ENCODE measurements around the gene LIN7A. TPM values are rescaled to one million over a fixed set of nuclear protein-coding genes. Genes with fewer than 3 reads are reported as not detected.
A peak's percentile ranks its signal among the peaks of the same experiment; 100 is the strongest.
"Not testable (repeated sequence)": the region's sequence is repeated elsewhere in the genome, so short reads cannot be mapped to it uniquely, and the experiment has no call there.

LIN7A gene
- total RNA-seq, 1 donor from 2014 or later, result 0.51 TPM

DNA sequence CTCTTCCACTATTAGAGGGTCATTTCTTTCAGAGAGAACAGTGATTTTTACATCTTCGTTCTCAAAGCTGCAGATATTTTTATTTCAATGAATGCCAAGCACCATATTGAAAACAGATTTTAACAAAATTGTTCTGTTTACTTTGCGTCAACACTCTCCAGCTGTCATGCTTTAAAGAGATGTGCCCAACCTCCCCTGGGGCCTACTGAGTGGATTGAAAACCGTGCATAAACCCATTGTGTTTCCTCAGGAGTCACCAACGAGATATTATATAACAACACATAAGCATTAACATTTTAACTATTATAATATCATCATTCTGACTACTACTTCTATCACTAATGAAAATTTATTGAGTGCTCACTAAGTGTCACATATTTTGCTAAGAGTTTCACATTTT lies 139.5 kb downstream of the LIN7A start:
- no peak overlapping the region for H3K4me3 Mint-ChIP-seq
- H3K9me3 Mint-ChIP-seq, result no peaks in the 10 kb centered on the region
- H3K4me1 Mint-ChIP-seq, result no peaks in the 10 kb centered on the region
- no peak overlapping the region for H3K27ac Mint-ChIP-seq
- intact Hi-C loops (cut with micrococcal nuclease), result no loop called here
- H3K36me3 Mint-ChIP-seq (ENCODE audit: low read depth), result no peaks in the 10 kb centered on the region
- no peak for DNase-seq
- H3K27me3 Mint-ChIP-seq, result no peaks in the 10 kb centered on the region

DNA sequence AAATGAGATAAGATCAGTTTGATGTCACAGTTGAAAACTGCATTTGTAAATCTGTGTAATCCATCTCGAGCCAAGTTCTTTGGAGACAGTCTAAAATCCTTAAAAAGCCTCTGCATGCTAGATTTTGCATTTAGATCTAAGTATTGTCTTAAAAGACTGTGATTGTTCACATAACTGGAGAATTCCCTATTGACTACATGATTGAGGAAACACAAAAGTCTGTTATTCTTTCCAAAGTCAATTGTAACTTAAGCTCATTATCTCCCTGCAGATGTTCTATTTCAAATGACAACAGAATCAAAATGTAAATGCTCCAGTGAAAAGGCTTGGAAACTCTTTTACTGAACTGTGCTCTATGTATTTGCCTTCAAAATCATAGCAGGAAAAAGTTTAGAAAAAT lies 143.2 kb downstream of the LIN7A start:
- Mint-ChIP-seq H3K9me3 (no peaks in the 10 kb centered on the region), H3K27ac (no peak overlapping the region), H3K27me3 (no peaks in the 10 kb centered on the region), H3K4me1 (no peaks in the 10 kb centered on the region), H3K4me3 (no peak overlapping the region), H3K36me3 (ENCODE audit: low read depth) (no peaks in the 10 kb centered on the region)
- intact Hi-C loops (cut with micrococcal nuclease), result no loop called here
- DNase-seq, result no peak

DNA sequence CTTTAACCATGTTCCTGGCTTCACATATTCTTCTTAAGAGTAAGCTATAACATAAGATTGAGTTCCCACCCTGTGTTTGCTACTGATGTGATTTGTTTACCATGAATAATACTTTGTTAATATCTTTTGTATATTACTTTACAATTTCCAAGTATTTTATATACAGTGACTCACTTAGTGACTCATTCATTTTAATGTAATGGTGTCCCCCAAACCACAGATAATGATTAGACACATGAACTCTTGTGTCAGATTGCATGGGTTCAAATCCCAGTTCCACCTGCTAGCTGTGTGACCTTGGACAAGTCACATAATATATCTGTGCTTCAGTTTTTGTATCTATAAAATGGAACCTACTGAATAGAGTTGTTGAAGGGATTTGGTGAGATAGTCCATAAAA lies 144.9 kb downstream of the LIN7A start:
- no peak for DNase-seq
- H3K9me3 Mint-ChIP-seq, result no peaks in the 10 kb centered on the region
- intact Hi-C loops (cut with micrococcal nuclease), result no loop called here
- H3K4me3 Mint-ChIP-seq, result no peak overlapping the region
- no peaks in the 10 kb centered on the region for H3K4me1 Mint-ChIP-seq
- no peaks in the 10 kb centered on the region for H3K27me3 Mint-ChIP-seq
- no peak overlapping the region for H3K27ac Mint-ChIP-seq
- H3K36me3 Mint-ChIP-seq (ENCODE audit: low read depth), result no peaks in the 10 kb centered on the region

DNA sequence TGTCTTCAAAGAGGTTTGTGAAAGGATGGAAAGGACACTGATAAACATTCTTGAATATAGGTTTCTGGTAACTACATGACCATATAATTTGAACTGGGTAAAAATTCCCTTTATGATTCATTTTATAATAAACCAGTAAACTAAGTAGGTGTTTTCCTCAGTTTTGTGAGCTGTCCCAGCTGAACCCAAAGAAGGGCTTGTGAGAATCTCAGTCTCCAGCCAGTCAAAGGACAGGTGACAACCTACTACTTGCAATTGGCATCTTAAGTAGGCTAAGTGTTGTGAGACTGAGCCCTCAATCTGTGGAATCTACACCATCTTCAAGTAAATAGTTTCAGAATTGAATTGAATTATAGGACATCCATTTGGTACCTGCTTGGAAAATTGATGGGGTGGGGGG lies 145.9 kb downstream of the LIN7A start:
- Mint-ChIP-seq H3K9me3 (no peaks in the 10 kb centered on the region), H3K27me3 (no peaks in the 10 kb centered on the region), H3K27ac (no peak overlapping the region), H3K4me1 (no peaks in the 10 kb centered on the region), H3K4me3 (no peak overlapping the region), H3K36me3 (ENCODE audit: low read depth) (no peaks in the 10 kb centered on the region)
- no peak for DNase-seq
- intact Hi-C loops (cut with micrococcal nuclease), result no loop called here

DNA sequence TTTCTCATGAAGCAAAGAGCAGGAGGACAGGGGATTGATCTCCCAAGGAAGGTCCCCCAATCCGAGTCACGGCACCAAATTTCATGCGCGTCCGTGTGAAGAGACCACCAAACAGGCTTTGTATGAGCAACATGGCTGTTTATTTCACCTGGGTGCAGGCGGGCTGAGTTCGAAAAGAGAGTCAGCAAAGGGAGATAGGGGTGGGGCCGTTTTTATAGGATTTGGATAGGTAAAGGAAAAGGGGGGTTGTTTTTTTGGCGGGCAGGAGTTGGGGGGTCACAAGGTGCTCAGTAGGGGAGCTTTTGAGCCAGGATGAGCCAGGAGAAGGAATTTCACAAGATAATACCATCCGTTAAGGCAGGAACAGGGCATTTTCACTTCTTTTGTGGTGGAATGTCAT lies 149.3 kb downstream of the LIN7A start:
- H3K36me3 Mint-ChIP-seq (ENCODE audit: low read depth); H3K27me3 Mint-ChIP-seq; intact Hi-C loops (cut with micrococcal nuclease); H3K4me1 Mint-ChIP-seq; H3K4me3 Mint-ChIP-seq; DNase-seq; H3K9me3 Mint-ChIP-seq; H3K27ac Mint-ChIP-seq: not testable (repeated sequence)

DNA sequence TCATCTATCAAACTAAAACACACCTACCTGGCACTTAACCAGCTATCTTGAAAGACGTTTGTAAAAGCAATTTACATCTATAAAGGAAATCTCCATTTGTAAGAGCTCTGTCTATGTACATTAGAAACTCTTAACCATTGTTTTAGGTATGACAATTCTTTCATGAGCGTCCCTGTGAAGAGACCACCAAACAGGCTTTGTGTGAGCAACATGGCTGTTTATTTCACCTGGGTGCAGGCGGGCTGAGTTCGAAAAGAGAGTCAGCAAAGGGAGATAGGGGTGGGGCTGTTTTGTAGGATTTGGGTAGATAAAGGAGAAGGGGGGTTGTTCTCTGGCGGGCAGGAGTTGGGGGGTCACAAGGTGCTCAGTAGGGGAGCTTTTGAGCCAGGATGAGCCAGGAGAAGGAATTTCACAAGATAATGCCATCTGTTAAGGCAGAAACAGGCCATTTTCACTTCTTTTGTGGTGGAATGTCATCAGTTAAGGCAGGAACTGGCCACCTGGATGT lies 154.7 kb downstream of the LIN7A start:
- H3K36me3 Mint-ChIP-seq (ENCODE audit: low read depth); H3K4me1 Mint-ChIP-seq; H3K9me3 Mint-ChIP-seq; DNase-seq; intact Hi-C loops (cut with micrococcal nuclease); H3K27me3 Mint-ChIP-seq; H3K4me3 Mint-ChIP-seq; H3K27ac Mint-ChIP-seq: not testable (repeated sequence)

DNA sequence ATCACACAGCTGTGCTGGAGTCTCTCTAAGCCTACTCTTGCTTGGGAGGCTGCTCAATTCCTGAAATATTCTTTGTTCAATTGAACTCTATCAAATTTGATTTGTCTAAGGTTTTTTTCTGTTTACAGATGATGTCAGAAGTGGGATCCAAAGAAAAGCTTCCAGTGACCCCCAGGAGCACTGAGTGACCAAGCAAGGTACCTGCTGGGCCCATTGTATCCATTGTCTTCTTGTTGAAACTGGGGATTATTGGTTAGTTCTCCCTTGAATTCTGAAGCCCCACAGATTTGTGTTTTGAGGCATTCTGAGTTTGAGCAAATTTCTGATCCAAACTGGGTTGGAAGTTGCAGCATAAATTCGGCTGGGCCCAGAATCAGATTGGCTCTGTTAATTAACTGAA lies 156.4 kb downstream of the LIN7A start:
- intact Hi-C loops (cut with micrococcal nuclease), result no loop called here
- H3K4me1 Mint-ChIP-seq, result peaks cover 6% of the 10 kb centered on the region
- H3K27ac Mint-ChIP-seq, result no peak overlapping the region
- peaks cover 11% of the 10 kb centered on the region for H3K9me3 Mint-ChIP-seq
- no peak overlapping the region for H3K4me3 Mint-ChIP-seq
- H3K27me3 Mint-ChIP-seq, result no peaks in the 10 kb centered on the region
- DNase-seq, result no peak
- no peaks in the 10 kb centered on the region for H3K36me3 Mint-ChIP-seq (ENCODE audit: low read depth)

DNA sequence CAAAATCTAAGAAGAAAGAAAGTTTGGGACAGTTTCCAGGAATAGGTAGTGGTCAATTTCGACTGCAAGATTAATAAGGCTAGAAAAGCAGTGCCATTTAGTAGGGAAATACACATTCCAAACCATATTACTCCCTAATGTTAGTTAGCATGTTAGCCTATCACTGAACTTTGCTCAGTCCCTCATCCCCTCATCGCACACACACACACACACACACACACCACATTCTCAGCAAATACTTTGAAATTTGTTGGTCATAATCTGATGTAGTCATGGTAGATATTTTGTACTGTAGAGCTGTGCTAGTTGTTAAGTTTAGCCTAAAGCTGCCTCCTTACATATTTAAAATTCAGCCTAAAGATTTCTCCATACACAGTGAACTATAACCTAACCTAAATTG lies 157.0 kb downstream of the LIN7A start:
- H3K27ac Mint-ChIP-seq, result no peak overlapping the region
- intact Hi-C loops (cut with micrococcal nuclease), result no loop called here
- no peak overlapping the region for H3K4me3 Mint-ChIP-seq
- H3K27me3 Mint-ChIP-seq, result no peaks in the 10 kb centered on the region
- H3K9me3 Mint-ChIP-seq, result peaks cover 11% of the 10 kb centered on the region
- DNase-seq, result no peak
- peaks cover 6% of the 10 kb centered on the region for H3K4me1 Mint-ChIP-seq
- no peaks in the 10 kb centered on the region for H3K36me3 Mint-ChIP-seq (ENCODE audit: low read depth)

DNA sequence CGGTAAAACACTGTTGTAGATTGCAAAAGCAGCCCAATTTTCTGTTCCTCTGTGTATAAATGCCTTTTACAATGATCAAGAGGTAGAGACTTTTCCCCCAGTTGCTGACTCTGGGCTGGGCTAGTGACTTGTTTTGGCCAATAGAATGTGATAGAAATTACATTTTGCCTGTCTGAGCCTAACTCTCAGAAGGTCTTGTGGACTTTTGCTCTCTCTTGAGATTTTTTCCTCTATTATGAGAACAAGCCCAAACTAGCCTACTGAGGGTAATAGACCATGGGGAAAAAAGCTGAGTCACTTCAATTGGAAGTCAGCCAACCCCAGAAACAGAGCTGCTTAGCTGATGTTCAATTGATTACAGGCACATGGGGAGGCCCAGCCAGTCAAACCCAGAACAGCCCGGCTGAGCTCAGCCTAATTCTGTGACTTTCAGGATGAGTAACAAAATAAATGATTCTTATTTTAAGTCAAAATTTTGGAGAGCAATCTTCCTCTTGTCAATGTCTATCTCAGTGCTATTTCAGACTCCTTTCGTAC lies 159.7 kb downstream of the LIN7A start:
- peak; percentile 66 for DNase-seq
- Mint-ChIP-seq H3K4me1 (peaks cover 10% of the 10 kb centered on the region), H3K9me3 (peaks cover 11% of the 10 kb centered on the region), H3K4me3 (no peak overlapping the region), H3K27me3 (no peaks in the 10 kb centered on the region), H3K27ac (peak overlapping the region; percentile 62), H3K36me3 (ENCODE audit: low read depth) (no peaks in the 10 kb centered on the region)
- intact Hi-C loops (cut with micrococcal nuclease), result no loop called here

DNA sequence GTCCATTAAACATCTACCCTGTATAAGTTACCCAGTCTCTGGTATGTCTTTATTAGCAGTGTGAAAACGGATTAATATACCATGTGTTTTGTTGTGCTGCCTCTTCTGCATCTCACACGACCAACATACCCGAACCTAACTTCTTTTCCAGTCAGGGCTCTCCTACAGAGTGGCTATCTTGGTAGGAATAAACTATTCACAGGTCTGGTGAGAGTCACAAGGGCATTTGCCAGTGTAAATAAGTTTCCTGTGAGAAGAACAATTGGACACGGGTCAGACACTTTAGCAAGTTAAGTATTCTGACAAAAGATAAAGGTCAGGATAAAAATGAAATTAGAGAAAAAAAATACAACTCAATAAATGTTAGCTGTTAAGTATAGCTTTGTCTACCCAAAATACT lies 160.1 kb downstream of the LIN7A start:
- Mint-ChIP-seq H3K36me3 (ENCODE audit: low read depth) (no peaks in the 10 kb centered on the region), H3K4me3 (no peak overlapping the region), H3K27me3 (no peaks in the 10 kb centered on the region), H3K27ac (no peak overlapping the region), H3K9me3 (peaks cover 11% of the 10 kb centered on the region), H3K4me1 (peaks cover 10% of the 10 kb centered on the region)
- DNase-seq, result no peak
- intact Hi-C loops (cut with micrococcal nuclease), result no loop called here

DNA sequence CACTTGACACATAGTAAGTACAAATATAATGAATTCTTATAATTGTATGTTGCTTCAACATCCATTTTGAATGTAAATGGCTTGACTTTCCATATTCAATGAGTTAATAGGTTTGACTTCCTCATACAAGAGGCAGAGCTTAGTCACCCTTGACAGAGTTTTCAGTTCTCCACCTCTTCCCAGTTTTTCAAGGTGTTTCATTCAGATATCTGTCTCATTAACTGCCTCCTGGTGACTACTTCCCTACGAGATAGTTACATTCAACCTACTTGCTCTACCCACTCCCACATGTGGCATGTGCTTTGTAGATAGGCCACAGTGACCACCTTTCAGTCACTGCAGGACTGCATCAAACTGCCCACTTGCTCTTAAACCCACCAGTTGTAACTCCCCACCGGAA lies 161.0 kb downstream of the LIN7A start:
- no peak overlapping the region for H3K4me3 Mint-ChIP-seq
- H3K27ac Mint-ChIP-seq, result no peak overlapping the region
- H3K27me3 Mint-ChIP-seq, result no peaks in the 10 kb centered on the region
- peaks cover 14% of the 10 kb centered on the region for H3K9me3 Mint-ChIP-seq
- intact Hi-C loops (cut with micrococcal nuclease), result no loop called here
- peaks cover 10% of the 10 kb centered on the region for H3K4me1 Mint-ChIP-seq
- H3K36me3 Mint-ChIP-seq (ENCODE audit: low read depth), result no peaks in the 10 kb centered on the region
- DNase-seq, result no peak

DNA sequence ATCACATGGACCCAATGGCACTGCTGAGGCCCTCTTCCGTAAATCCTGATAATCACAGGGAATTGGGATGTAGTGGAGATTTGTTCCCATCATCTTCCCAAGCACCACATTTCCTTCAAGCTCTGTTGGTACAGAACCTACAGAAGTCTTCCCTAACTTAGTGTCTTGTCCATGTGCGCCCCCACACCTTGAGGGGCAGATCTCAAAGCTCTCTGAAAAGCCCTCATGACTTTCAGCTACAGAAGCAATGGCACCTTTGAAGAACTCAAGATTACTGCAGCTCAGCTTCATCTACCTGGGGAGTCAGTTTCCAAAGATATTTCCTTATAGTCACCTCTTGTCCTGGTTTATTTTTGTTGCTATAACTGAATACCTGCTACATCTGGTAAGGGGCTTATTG lies 166.8 kb downstream of the LIN7A start:
- no peak overlapping the region for H3K4me3 Mint-ChIP-seq
- intact Hi-C loops (cut with micrococcal nuclease), result no loop called here

DNA sequence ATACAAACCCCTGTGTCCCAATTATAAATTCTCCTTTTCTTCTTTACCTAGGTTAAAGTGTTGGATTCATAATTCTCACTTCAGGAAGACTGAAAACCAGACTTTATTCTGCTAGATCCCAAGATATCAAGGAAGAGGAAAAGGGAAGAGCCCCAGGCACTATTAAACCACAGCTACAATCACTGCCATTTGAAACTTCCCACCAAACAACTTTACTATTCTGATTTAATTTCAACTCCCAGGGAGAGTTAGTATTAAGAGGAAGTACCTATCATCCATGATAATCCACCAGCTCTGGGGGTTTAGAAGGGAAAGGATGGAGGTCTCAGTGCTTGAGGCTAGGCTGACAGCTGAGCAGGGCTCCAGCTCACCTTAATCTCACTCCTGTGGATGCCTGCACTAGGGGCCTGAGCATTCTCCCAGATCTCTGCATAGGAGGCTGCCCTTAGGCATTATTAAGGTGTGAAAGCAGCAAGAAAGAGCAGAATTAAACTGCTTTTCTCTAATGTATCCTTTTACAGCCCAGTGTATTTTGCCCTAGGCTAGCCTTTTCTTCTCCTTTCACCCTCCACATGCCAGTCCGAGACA lies 168.1 kb downstream of the LIN7A start:
- Mint-ChIP-seq H3K4me3 (no peak overlapping the region), H3K27ac (no peak overlapping the region), H3K4me1 (peaks cover 4% of the 10 kb centered on the region), H3K36me3 (ENCODE audit: low read depth) (no peaks in the 10 kb centered on the region), H3K27me3 (no peaks in the 10 kb centered on the region), H3K9me3 (peaks cover 3% of the 10 kb centered on the region)
- DNase-seq, result no peak
- intact Hi-C loops (cut with micrococcal nuclease), result no loop called here

More for the DNA sequence above, 166.8 kb downstream of the LIN7A start:
- Mint-ChIP-seq H3K27ac (no peak overlapping the region), H3K27me3 (no peaks in the 10 kb centered on the region), H3K9me3 (peaks cover 3% of the 10 kb centered on the region), H3K4me1 (peaks cover 4% of the 10 kb centered on the region), H3K36me3 (ENCODE audit: low read depth) (no peaks in the 10 kb centered on the region)
- DNase-seq, result no peak

DNA sequence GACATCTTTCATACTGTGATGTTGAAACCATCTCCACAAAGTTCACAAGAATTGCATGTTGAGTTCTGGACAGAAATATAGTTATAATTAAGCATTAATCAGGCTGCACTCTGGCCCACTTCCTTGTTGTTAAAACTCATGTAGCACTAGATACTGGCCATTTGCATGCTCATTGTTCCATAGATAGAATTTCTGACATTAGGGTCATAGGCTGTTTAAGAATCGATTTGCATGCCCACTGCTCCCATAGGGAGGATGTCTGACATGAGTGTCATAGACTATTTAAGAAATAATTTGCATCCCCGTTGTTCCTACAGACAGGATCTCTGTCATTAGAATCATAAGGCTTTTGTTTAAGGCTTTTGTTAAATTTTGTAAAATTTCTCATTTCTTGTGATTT lies 170.8 kb downstream of the LIN7A start:
- Mint-ChIP-seq H3K4me3 (no peak overlapping the region), H3K4me1 (no peaks in the 10 kb centered on the region), H3K27ac (no peak overlapping the region), H3K9me3 (peaks cover 3% of the 10 kb centered on the region), H3K36me3 (ENCODE audit: low read depth) (no peaks in the 10 kb centered on the region), H3K27me3 (no peaks in the 10 kb centered on the region)
- intact Hi-C loops (cut with micrococcal nuclease), result no loop called here
- DNase-seq, result no peak

DNA sequence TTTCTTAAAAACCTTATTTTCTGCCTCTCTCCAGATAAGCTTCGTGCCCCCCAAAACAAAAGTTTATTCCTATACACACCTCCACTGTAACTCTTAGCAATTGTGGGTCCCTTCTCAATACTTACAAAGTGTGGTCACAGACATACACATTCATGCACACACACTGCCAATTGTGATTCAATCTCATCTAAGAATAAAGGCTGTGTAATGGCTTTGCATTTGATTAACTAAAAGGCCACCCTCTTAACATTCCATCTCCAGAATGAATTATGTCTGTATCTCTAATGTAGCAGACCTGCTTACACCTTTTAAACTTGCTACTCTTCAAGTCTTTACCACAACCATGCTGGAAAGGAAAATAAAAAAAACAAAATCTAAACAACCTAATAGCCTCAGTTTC lies 171.5 kb downstream of the LIN7A start:
- DNase-seq, result no peak
- H3K27me3 Mint-ChIP-seq, result no peaks in the 10 kb centered on the region
- no peak overlapping the region for H3K4me3 Mint-ChIP-seq

More for the DNA sequence above, 171.5 kb downstream of the LIN7A start:
- Mint-ChIP-seq H3K9me3 (no peaks in the 10 kb centered on the region), H3K36me3 (ENCODE audit: low read depth) (no peaks in the 10 kb centered on the region), H3K4me1 (no peaks in the 10 kb centered on the region), H3K27ac (no peak overlapping the region)
- intact Hi-C loops (cut with micrococcal nuclease), result no loop called here

Data from activated CD4-positive, alpha-beta T cell treated with anti-CD3 and anti-CD28 coated beads, Interleukin-2, amount 10 ng/mL, durations not matched to agents 24 days and 14 days (primary cell).